Tibial artery (tissue), 4 donors: ENCODE measurements around the gene COL4A3.

Experiments used
- DNase-seq, 2 donors: peaks; one replicate each; pipeline ENCODE4 v3.0.0-alpha.2; 2019
- H3K27ac ChIP-seq, 2 donors: fragments of 200-600 bp; sonication (generic) in 1 of 2; 1 replicate in 1 of 2; 2 replicates in 1 of 2; pipeline ENCODE4 v1.5.1; 2018 to 2019; ENCODE audit warnings: mild to moderate bottlenecking in 1 of 2
- H3K27me3 ChIP-seq, 2 donors: fragments of 200-600 bp; sonication (generic) in 1 of 2; one replicate each; pipeline versions ENCODE4 v1.5.1 to v1.6.0; 2016 to 2019
- H3K36me3 ChIP-seq, 3 donors: fragments of 200-600 bp; sonication (generic) in 2 of 3; one replicate each; pipeline ENCODE4 v1.5.1; 2016 to 2019; ENCODE audit warnings: mild to moderate bottlenecking in 2 of 3
- H3K4me1 ChIP-seq, 4 donors: fragments of 200-600 bp; sonication (generic) in 2 of 4; 1 replicate in 3 of 4; 2 replicates in 1 of 4; pipeline ENCODE4 v1.5.1; 2016 to 2019
- H3K4me3 ChIP-seq, 2 donors: fragments of 200-600 bp; sonication (generic) in 1 of 2; 1 replicate in 1 of 2; 2 replicates in 1 of 2; pipeline ENCODE4 v1.5.1; 2018 to 2019; ENCODE audit warnings: mild to moderate bottlenecking in 2 of 2
- H3K9me3 ChIP-seq, 3 donors: fragments of 200-600 bp; sonication (generic) in 1 of 3; one replicate each; pipeline ENCODE4 v1.5.1; 2016 to 2019
- intact Hi-C: fragments of 100-400 bp; cut with DNase I; formaldehyde crosslinking; loops from one replicate; pipeline ENCODE4 v1.15.0; 2023; ENCODE audit warnings: low total_unique reads
- TF ChIP-seq, protein P1 (sequence below), 2 experiments: fragments of 200-600 bp in 1 of 2; fragments of 450-650 bp in 1 of 2; IDR thresholded peaks; one replicate each; pipeline ENCODE4 v1.5.1; 2017 to 2019; ENCODE audit warnings: antibody characterized with exemption in 2 of 2, mild to moderate bottlenecking in 1 of 2, moderate library complexity in 1 of 2

COL4A3 gene

DNA sequence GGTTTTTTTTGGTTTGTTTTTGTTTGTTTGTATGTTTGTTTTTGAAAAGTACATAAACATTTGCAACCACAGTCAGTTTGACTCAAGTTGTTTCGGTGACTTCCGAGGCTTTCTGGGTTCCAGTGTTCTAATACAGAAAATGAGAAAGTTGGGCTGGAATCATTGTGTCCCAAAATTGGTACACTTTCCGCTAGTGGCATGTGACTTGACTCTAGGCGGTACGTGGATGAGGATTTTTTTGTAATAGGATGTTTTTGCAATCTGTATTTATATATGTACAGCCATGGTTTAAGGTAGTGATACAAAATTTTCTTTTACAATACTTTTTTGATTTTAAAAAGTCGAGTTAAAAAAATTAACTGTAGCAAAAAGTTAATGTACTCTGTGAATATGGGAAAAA, 162.4 kb downstream of the COL4A3 start:
- Histone ChIP-seq H3K27me3 (no peaks in the 10 kb centered on the region), H3K4me3 (peak overlapping the region; percentile 93 to 95), H3K36me3 (peaks cover 0 to 13% (median 11%) of the 10 kb centered on the region in 3 donors), H3K4me1 (peaks cover 0 to 26% (median 9%) of the 10 kb centered on the region in 4 donors), H3K27ac (no peak overlapping the region), H3K9me3 (no peaks in the 10 kb centered on the region)
- TF ChIP-seq, protein P1, sequence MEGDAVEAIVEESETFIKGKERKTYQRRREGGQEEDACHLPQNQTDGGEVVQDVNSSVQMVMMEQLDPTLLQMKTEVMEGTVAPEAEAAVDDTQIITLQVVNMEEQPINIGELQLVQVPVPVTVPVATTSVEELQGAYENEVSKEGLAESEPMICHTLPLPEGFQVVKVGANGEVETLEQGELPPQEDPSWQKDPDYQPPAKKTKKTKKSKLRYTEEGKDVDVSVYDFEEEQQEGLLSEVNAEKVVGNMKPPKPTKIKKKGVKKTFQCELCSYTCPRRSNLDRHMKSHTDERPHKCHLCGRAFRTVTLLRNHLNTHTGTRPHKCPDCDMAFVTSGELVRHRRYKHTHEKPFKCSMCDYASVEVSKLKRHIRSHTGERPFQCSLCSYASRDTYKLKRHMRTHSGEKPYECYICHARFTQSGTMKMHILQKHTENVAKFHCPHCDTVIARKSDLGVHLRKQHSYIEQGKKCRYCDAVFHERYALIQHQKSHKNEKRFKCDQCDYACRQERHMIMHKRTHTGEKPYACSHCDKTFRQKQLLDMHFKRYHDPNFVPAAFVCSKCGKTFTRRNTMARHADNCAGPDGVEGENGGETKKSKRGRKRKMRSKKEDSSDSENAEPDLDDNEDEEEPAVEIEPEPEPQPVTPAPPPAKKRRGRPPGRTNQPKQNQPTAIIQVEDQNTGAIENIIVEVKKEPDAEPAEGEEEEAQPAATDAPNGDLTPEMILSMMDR (IDR thresholded peaks at IDR 0.05), result no peak
- no peak for DNase-seq
- intact Hi-C loops, result no loop called here

DNA sequence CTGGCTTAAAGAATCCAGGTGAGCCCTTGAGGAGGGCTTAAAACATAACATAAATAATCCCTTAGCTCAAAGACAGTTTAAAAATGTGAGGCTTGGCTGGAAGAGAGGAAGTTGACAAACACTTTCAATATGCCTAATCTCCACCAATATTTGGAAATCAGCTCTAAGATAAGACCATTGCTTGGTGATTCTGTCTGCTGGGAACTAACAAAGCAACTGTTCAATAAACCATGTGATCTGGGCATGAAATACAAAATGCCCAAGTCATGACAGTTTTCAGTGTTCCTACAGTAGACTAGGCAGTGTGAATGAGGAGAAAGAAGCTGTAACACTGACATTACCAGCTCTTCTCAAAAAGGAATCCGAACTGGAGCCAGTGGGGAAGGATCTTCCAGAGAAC, 171.3 kb downstream of the COL4A3 start:
- intact Hi-C loops, result no loop called here
- H3K36me3 ChIP-seq, result peaks cover 28 to 77% (median 50%) of the 10 kb centered on the region in 3 donors

DNA sequence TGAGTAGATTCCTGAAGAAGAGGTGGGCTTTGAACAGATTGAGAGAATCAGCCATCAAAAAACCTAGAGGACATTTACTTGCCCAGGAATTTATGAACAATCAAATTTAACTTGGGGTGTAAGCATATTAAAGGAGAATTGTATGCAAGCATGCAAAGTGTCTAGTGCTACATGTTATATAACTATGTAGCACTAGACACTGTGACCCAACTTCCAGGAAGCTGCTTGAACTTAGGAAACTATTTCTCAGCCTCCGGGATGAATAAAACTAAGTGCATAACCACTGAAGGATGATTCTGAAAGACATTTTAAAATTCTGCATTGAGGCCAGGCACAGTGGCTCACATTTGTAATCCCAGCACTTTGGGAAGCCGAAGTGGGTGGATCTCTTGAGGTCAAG, 173.0 kb downstream of the COL4A3 start:
- TF ChIP-seq, protein P1 (IDR thresholded peaks at IDR 0.05), result no peak
- no peak overlapping the region for H3K27ac ChIP-seq
- H3K36me3 ChIP-seq, result peaks cover 26 to 74% (median 40%) of the 10 kb centered on the region in 3 donors
- intact Hi-C loops, result no loop called here
- DNase-seq, result no peak
- no peaks in the 10 kb centered on the region for H3K27me3 ChIP-seq
- H3K9me3 ChIP-seq, result no peaks in the 10 kb centered on the region
- no peak overlapping the region for H3K4me3 ChIP-seq
- H3K4me1 ChIP-seq, result no peaks in the 10 kb centered on the region

More for the DNA sequence above, 171.3 kb downstream of the COL4A3 start:
- no peak overlapping the region for H3K27ac ChIP-seq
- no peak overlapping the region for H3K4me3 ChIP-seq
- DNase-seq, result no peak
- no peaks in the 10 kb centered on the region for H3K4me1 ChIP-seq
- TF ChIP-seq, protein P1 (IDR thresholded peaks at IDR 0.05), result no peak
- no peaks in the 10 kb centered on the region for H3K27me3 ChIP-seq
- H3K9me3 ChIP-seq, result no peaks in the 10 kb centered on the region

DNA sequence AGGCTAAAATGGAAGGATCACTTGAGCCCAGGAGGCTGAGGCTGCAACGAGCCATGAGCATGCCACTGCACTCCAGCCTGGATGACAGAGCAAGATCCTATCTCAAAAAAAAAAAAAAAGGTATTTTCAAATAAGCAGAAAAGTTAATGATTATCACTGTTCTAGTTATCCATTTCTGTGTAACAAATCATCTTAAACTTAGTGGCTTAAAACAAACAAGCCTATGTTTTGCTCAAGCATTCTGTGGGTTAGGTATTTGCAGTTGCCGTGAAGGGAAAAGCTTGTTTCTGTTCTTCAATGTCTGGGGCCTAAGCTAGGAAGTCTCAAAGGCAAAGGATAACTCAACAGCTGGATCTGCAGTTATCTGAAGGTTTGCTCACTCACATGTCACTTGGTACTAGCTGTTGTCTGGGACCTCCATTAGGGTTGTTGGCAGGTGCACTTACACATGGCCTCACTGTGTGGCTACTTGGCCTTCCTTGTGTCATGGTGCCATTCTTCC, 174.7 kb downstream of the COL4A3 start:
- DNase-seq, result no peak
- no peaks in the 10 kb centered on the region for H3K9me3 ChIP-seq
- no peak overlapping the region for H3K27ac ChIP-seq
- no peaks in the 10 kb centered on the region for H3K27me3 ChIP-seq
- TF ChIP-seq, protein P1 (IDR thresholded peaks at IDR 0.05), result no peak
- intact Hi-C loops, result no loop called here
- no peaks in the 10 kb centered on the region for H3K4me1 ChIP-seq
- H3K36me3 ChIP-seq, result peaks cover 28 to 72% (median 36%) of the 10 kb centered on the region in 3 donors
- no peak overlapping the region for H3K4me3 ChIP-seq

DNA sequence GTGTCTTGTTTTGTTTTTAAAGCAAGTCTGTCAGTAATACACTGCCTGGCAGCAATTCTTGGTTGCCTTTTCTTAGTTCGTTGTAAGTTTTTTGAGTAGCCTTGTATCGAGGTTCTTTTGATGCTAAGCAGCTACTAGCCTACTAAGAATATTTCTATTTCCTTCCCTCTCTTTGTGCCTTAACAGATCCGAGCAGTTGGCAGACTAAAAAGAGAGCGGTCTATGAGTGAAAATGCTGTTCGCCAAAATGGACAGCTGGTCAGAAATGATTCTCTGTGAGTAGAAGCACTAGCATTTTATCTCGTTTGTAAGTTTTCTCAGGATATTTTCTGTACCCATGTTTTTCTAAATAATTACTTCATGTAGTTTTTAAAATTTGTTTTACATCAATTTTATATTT, 175.7 kb downstream of the COL4A3 start:
- Histone ChIP-seq H3K27me3 (no peaks in the 10 kb centered on the region), H3K36me3 (peaks cover 24 to 68% (median 31%) of the 10 kb centered on the region in 3 donors), H3K27ac (no peak overlapping the region), H3K4me1 (no peaks in the 10 kb centered on the region), H3K9me3 (no peaks in the 10 kb centered on the region), H3K4me3 (no peak overlapping the region)
- no peak for DNase-seq
- intact Hi-C loops, result no loop called here
- TF ChIP-seq, protein P1 (IDR thresholded peaks at IDR 0.05), result no peak

DNA sequence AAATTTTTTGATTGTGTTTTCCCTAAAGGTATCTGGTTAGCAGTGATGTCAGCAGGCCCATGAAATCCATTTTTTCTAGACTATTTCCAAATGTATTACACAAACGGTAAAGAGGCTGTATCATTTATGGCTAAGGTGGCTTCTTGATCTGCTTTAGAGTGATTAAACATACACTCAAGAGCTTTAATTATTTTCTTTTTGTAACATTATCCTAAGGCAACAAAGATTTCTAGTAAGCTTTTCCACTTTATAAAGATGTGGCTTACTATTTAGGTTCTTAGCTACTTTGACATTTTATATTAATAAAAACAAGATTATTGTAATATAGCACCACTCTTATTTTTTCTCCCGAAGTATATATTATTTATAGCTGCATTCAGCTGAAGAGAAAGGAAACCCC, 177.1 kb downstream of the COL4A3 start:
- DNase-seq, result no peak

More for the DNA sequence above, 177.1 kb downstream of the COL4A3 start:
- intact Hi-C loops, result no loop called here
- H3K27ac ChIP-seq, result no peak overlapping the region
- TF ChIP-seq, protein P1 (IDR thresholded peaks at IDR 0.05), result no peak
- peaks cover 23 to 55% (median 25%) of the 10 kb centered on the region in 3 donors for H3K36me3 ChIP-seq
- H3K4me3 ChIP-seq, result no peak overlapping the region
- no peaks in the 10 kb centered on the region for H3K27me3 ChIP-seq
- H3K9me3 ChIP-seq, result no peaks in the 10 kb centered on the region
- no peaks in the 10 kb centered on the region for H3K4me1 ChIP-seq
